Ishikawa (cell line): ENCODE measurements around the gene CD82.

ENCODE experiments used
- CREB1 ChIP-seq: IDR thresholded peaks from 2 replicates; pipeline ENCODE4 v1.6.1; 2012; ENCODE audit warnings: low read depth
- EGR1 ChIP-seq: IDR thresholded peaks from 2 replicates; pipeline ENCODE4 v1.6.1; 2012
- EP300 ChIP-seq: IDR thresholded peaks from 2 replicates; pipeline ENCODE4 v1.6.1; 2012; ENCODE audit warnings: borderline replicate concordance
- FOXM1 ChIP-seq: IDR thresholded peaks from 2 replicates; pipeline ENCODE4 v1.6.1; 2012; ENCODE audit warnings: low read depth, borderline replicate concordance
- TAF1 ChIP-seq: IDR thresholded peaks from 2 replicates; pipeline ENCODE4 v1.6.1; 2012; ENCODE audit warnings: low read depth, mild to moderate bottlenecking
- TEAD4 ChIP-seq: IDR thresholded peaks from 2 replicates; pipeline ENCODE4 v1.6.1; 2012
- YY1 ChIP-seq: IDR thresholded peaks from 2 replicates; pipeline ENCODE4 v1.6.1; 2012; ENCODE audit warnings: low read depth
- ZBTB7A ChIP-seq: IDR thresholded peaks from 2 replicates; pipeline ENCODE4 v1.6.1; 2012; ENCODE audit warnings: low read depth
- TF ChIP-seq, protein P1 (sequence below): IDR thresholded peaks from 2 replicates; pipeline ENCODE4 v1.6.1; 2012
- TF ChIP-seq, protein P2 (sequence below): IDR thresholded peaks from 2 replicates; pipeline ENCODE4 v1.6.1; 2012; ENCODE audit warnings: low read depth, mild to moderate bottlenecking

DNA sequence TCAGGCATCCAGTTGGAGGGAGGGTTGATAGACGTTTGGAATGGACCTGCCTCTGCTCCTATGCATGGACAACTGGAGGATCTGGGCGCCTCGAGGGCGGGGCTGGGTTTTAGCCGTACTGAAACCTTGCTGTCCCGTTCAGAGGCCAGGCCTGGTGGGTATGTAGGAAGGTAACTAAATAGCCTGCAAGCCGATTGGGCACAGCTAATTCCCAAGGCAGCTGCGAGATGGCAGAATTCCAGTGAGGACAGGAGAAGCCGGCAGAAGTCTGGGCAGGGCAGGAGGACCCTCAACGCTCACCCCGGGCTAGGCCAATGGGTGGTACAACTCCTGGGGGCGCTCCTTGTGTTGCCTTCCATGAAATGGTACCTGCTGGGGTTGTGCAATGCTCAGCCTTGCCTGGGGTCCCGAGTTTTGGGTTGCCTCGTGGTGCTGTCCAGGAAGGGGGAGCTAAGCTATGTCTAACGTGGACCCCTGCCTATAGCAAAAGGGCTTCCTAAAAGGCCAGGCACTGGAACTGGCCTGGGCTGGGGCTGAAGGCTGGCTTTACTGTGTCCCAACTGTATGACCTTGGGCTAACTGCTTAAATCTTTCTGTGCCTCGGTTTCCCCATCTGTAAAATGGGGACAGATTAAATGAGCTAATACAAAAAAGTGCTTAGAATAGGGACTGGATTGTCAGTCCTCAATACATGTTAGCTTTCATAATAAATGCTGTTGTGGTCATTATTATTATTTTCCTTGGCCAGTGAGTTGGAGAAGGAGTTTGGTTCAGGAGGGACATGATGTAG lies 30.1 kb upstream of the CD82 start:
- TF ChIP-seq, protein P1, sequence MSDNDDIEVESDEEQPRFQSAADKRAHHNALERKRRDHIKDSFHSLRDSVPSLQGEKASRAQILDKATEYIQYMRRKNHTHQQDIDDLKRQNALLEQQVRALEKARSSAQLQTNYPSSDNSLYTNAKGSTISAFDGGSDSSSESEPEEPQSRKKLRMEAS: no peak
- TF ChIP-seq YY1 (no peak), FOXM1 (no peak), TEAD4 (no peak), EP300 (no peak), EGR1 (no peak), CREB1 (no peak), TAF1 (no peak), ZBTB7A (no peak)
- TF ChIP-seq, protein P2, sequence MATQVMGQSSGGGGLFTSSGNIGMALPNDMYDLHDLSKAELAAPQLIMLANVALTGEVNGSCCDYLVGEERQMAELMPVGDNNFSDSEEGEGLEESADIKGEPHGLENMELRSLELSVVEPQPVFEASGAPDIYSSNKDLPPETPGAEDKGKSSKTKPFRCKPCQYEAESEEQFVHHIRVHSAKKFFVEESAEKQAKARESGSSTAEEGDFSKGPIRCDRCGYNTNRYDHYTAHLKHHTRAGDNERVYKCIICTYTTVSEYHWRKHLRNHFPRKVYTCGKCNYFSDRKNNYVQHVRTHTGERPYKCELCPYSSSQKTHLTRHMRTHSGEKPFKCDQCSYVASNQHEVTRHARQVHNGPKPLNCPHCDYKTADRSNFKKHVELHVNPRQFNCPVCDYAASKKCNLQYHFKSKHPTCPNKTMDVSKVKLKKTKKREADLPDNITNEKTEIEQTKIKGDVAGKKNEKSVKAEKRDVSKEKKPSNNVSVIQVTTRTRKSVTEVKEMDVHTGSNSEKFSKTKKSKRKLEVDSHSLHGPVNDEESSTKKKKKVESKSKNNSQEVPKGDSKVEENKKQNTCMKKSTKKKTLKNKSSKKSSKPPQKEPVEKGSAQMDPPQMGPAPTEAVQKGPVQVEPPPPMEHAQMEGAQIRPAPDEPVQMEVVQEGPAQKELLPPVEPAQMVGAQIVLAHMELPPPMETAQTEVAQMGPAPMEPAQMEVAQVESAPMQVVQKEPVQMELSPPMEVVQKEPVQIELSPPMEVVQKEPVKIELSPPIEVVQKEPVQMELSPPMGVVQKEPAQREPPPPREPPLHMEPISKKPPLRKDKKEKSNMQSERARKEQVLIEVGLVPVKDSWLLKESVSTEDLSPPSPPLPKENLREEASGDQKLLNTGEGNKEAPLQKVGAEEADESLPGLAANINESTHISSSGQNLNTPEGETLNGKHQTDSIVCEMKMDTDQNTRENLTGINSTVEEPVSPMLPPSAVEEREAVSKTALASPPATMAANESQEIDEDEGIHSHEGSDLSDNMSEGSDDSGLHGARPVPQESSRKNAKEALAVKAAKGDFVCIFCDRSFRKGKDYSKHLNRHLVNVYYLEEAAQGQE: no peak
